ENCODE data around the gene CGRRF1.

CGRRF1 gene

GRCh38 chr14:54488646-54489317 lies 20.9 kb upstream of the CGRRF1 start, which contains the start of gene GMFB:
TSS of gene GMFB (minus strand) at chr14:54488980. CDS start at chr14:54488927, 53 bp downstream.
- Histone ChIP-seq H3K4me1 (ENCODE audit: control insufficient read depth in 5 of 5, insufficient read depth in 5 of 5, low read length in 5 of 5) (peaks cover 4 to 37% (median 28%) of the 10 kb centered on the region in 5 donors), H3K9me3 (ENCODE audit: control insufficient read depth in 5 of 5, low read length in 5 of 5) (no peaks in the 10 kb centered on the region), H3K9ac (ENCODE audit: low read length in 5 of 5) (peak within 1 kb of the TSS; percentile 73 to 99 (median 96)), H3K4me3 (ENCODE audit: low read depth in 1 of 5, low read length in 5 of 5) (peak within 1 kb of the TSS; percentile 84 to 95 (median 93)), H3K36me3 (ENCODE audit: control insufficient read depth in 5 of 5, insufficient read depth in 5 of 5, low read length in 5 of 5) (no peaks in the 10 kb centered on the region), H3K27me3 (ENCODE audit: control insufficient read depth in 5 of 5, insufficient read depth in 4 of 5, low read length in 5 of 5) (no peaks in the 10 kb centered on the region), H3K27ac (ENCODE audit: low read depth, low read length) (peak within 1 kb of the TSS; percentile 93)

GRCh38 chr14:54489318-54489683 lies 20.4 kb upstream of the CGRRF1 start:
- peak overlapping the region; percentile 78 to 95 (median 93) for H3K4me3 ChIP-seq (ENCODE audit: low read depth in 1 of 5, low read length in 5 of 5)
- H3K9me3 ChIP-seq (ENCODE audit: control insufficient read depth in 5 of 5, low read length in 5 of 5), result no peaks in the 10 kb centered on the region
- H3K27ac ChIP-seq (ENCODE audit: low read depth, low read length), result peak overlapping the region; percentile 93
- peak overlapping the region; percentile 59 to 97 (median 64) for H3K9ac ChIP-seq (ENCODE audit: low read length in 5 of 5)
- H3K36me3 ChIP-seq (ENCODE audit: control insufficient read depth in 5 of 5, insufficient read depth in 5 of 5, low read length in 5 of 5), result no peaks in the 10 kb centered on the region
- H3K27me3 ChIP-seq (ENCODE audit: control insufficient read depth in 5 of 5, insufficient read depth in 4 of 5, low read length in 5 of 5), result no peaks in the 10 kb centered on the region
- peaks cover 4 to 37% (median 28%) of the 10 kb centered on the region in 5 donors for H3K4me1 ChIP-seq (ENCODE audit: control insufficient read depth in 5 of 5, insufficient read depth in 5 of 5, low read length in 5 of 5)

GRCh38 chr14:54489731-54490444 lies 19.8 kb upstream of the CGRRF1 start:
- Histone ChIP-seq H3K36me3 (ENCODE audit: control insufficient read depth in 5 of 5, insufficient read depth in 5 of 5, low read length in 5 of 5) (no peaks in the 10 kb centered on the region), H3K9me3 (ENCODE audit: control insufficient read depth in 5 of 5, low read length in 5 of 5) (no peaks in the 10 kb centered on the region), H3K4me1 (ENCODE audit: control insufficient read depth in 5 of 5, insufficient read depth in 5 of 5, low read length in 5 of 5) (peaks cover 4 to 33% (median 28%) of the 10 kb centered on the region in 5 donors), H3K4me3 (ENCODE audit: low read depth in 1 of 5, low read length in 5 of 5) (peak overlapping the region in 4 of 5 donors; percentile 78 to 95 (median 89)), H3K27ac (ENCODE audit: low read depth, low read length) (no peak overlapping the region), H3K27me3 (ENCODE audit: control insufficient read depth in 5 of 5, insufficient read depth in 4 of 5, low read length in 5 of 5) (no peaks in the 10 kb centered on the region), H3K9ac (ENCODE audit: low read length in 5 of 5) (peak overlapping the region in 1 of 5 donors; percentile 64)

- Histone ChIP-seq H3K4me3 (ENCODE audit: low read depth in 1 of 5, low read length in 5 of 5) (no peak overlapping the region), H3K27ac (ENCODE audit: low read depth, low read length) (no peak overlapping the region), H3K9ac (ENCODE audit: low read length in 5 of 5) (no peak overlapping the region), H3K9me3 (ENCODE audit: control insufficient read depth in 5 of 5, low read length in 5 of 5) (no peaks in the 10 kb centered on the region), H3K27me3 (ENCODE audit: control insufficient read depth in 5 of 5, insufficient read depth in 4 of 5, low read length in 5 of 5) (no peaks in the 10 kb centered on the region), H3K4me1 (ENCODE audit: control insufficient read depth in 5 of 5, insufficient read depth in 5 of 5, low read length in 5 of 5) (peaks cover 4 to 29% (median 28%) of the 10 kb centered on the region in 5 donors), H3K36me3 (ENCODE audit: control insufficient read depth in 5 of 5, insufficient read depth in 5 of 5, low read length in 5 of 5) (no peaks in the 10 kb centered on the region)
Measured at GRCh38 chr14:54490445-54491175, 19.1 kb upstream of the CGRRF1 start.

GRCh38 chr14:54493293-54493692 lies 16.4 kb upstream of the CGRRF1 start:
- Histone ChIP-seq H3K4me1 (ENCODE audit: control insufficient read depth in 5 of 5, insufficient read depth in 5 of 5, low read length in 5 of 5) (peaks cover 0 to 10% (median 9%) of the 10 kb centered on the region in 5 donors), H3K36me3 (ENCODE audit: control insufficient read depth in 5 of 5, insufficient read depth in 5 of 5, low read length in 5 of 5) (no peaks in the 10 kb centered on the region), H3K27ac (ENCODE audit: low read depth, low read length) (no peak overlapping the region), H3K27me3 (ENCODE audit: control insufficient read depth in 5 of 5, insufficient read depth in 4 of 5, low read length in 5 of 5) (peaks cover 0 to under 1% (median 0%) of the 10 kb centered on the region in 5 donors), H3K9me3 (ENCODE audit: control insufficient read depth in 5 of 5, low read length in 5 of 5) (no peaks in the 10 kb centered on the region), H3K9ac (ENCODE audit: low read length in 5 of 5) (no peak overlapping the region), H3K4me3 (ENCODE audit: low read depth in 1 of 5, low read length in 5 of 5) (no peak overlapping the region)

- no peak overlapping the region for H3K9ac ChIP-seq (ENCODE audit: low read length in 5 of 5)
- no peaks in the 10 kb centered on the region for H3K9me3 ChIP-seq (ENCODE audit: control insufficient read depth in 5 of 5, low read length in 5 of 5)
- H3K4me3 ChIP-seq (ENCODE audit: low read depth in 1 of 5, low read length in 5 of 5), result no peak overlapping the region
- no peak overlapping the region for H3K27ac ChIP-seq (ENCODE audit: low read depth, low read length)
- H3K36me3 ChIP-seq (ENCODE audit: control insufficient read depth in 5 of 5, insufficient read depth in 5 of 5, low read length in 5 of 5), result no peaks in the 10 kb centered on the region
- H3K27me3 ChIP-seq (ENCODE audit: control insufficient read depth in 5 of 5, insufficient read depth in 4 of 5, low read length in 5 of 5), result peaks cover 0 to 3% (median 0%) of the 10 kb centered on the region in 5 donors
- no peaks in the 10 kb centered on the region for H3K4me1 ChIP-seq (ENCODE audit: control insufficient read depth in 5 of 5, insufficient read depth in 5 of 5, low read length in 5 of 5)
Measured at GRCh38 chr14:54497224-54497623, 12.5 kb upstream of the CGRRF1 start.

GRCh38 chr14:54498095-54498531 lies 11.6 kb upstream of the CGRRF1 start:
- Histone ChIP-seq H3K27me3 (ENCODE audit: control insufficient read depth in 5 of 5, insufficient read depth in 4 of 5, low read length in 5 of 5) (peaks cover 0 to 3% (median 0%) of the 10 kb centered on the region in 5 donors), H3K27ac (ENCODE audit: low read depth, low read length) (no peak overlapping the region), H3K9ac (ENCODE audit: low read length in 5 of 5) (no peak overlapping the region), H3K9me3 (ENCODE audit: control insufficient read depth in 5 of 5, low read length in 5 of 5) (no peaks in the 10 kb centered on the region), H3K36me3 (ENCODE audit: control insufficient read depth in 5 of 5, insufficient read depth in 5 of 5, low read length in 5 of 5) (no peaks in the 10 kb centered on the region), H3K4me3 (ENCODE audit: low read depth in 1 of 5, low read length in 5 of 5) (no peak overlapping the region), H3K4me1 (ENCODE audit: control insufficient read depth in 5 of 5, insufficient read depth in 5 of 5, low read length in 5 of 5) (no peaks in the 10 kb centered on the region)

GRCh38 chr14:54498579-54498978 lies 11.1 kb upstream of the CGRRF1 start:
- Histone ChIP-seq H3K36me3 (ENCODE audit: control insufficient read depth in 5 of 5, insufficient read depth in 5 of 5, low read length in 5 of 5) (no peaks in the 10 kb centered on the region), H3K9ac (ENCODE audit: low read length in 5 of 5) (no peak overlapping the region), H3K27ac (ENCODE audit: low read depth, low read length) (no peak overlapping the region), H3K27me3 (ENCODE audit: control insufficient read depth in 5 of 5, insufficient read depth in 4 of 5, low read length in 5 of 5) (peaks cover 0 to 3% (median 0%) of the 10 kb centered on the region in 5 donors), H3K4me3 (ENCODE audit: low read depth in 1 of 5, low read length in 5 of 5) (no peak overlapping the region), H3K4me1 (ENCODE audit: control insufficient read depth in 5 of 5, insufficient read depth in 5 of 5, low read length in 5 of 5) (no peaks in the 10 kb centered on the region), H3K9me3 (ENCODE audit: control insufficient read depth in 5 of 5, low read length in 5 of 5) (no peaks in the 10 kb centered on the region)

GRCh38 chr14:54500744-54501143 lies 9.0 kb upstream of the CGRRF1 start:
- H3K27me3 ChIP-seq (ENCODE audit: control insufficient read depth in 5 of 5, insufficient read depth in 4 of 5, low read length in 5 of 5), result peaks cover 0 to 3% (median 0%) of the 10 kb centered on the region in 5 donors

More at GRCh38 chr14:54500744-54501143, 9.0 kb upstream of the CGRRF1 start:
- H3K36me3 ChIP-seq (ENCODE audit: control insufficient read depth in 5 of 5, insufficient read depth in 5 of 5, low read length in 5 of 5), result no peaks in the 10 kb centered on the region
- no peaks in the 10 kb centered on the region for H3K4me1 ChIP-seq (ENCODE audit: control insufficient read depth in 5 of 5, insufficient read depth in 5 of 5, low read length in 5 of 5)
- no peak overlapping the region for H3K4me3 ChIP-seq (ENCODE audit: low read depth in 1 of 5, low read length in 5 of 5)
- H3K9ac ChIP-seq (ENCODE audit: low read length in 5 of 5), result no peak overlapping the region
- no peaks in the 10 kb centered on the region for H3K9me3 ChIP-seq (ENCODE audit: control insufficient read depth in 5 of 5, low read length in 5 of 5)
- H3K27ac ChIP-seq (ENCODE audit: low read depth, low read length), result no peak overlapping the region
